Neural crest cell (in vitro differentiated cells): ENCODE data around the gene SMNDC1. TPM values are rescaled to one million over a fixed set of nuclear protein-coding genes. Genes with fewer than 3 reads are reported as not detected.

ENCODE experiments used
- DNase-seq: peaks from one replicate; pipeline ENCODE4 v3.0.0; 2021; ENCODE audit warnings: low read depth, mixed read lengths, low spot score
- H3K27ac Mint-ChIP-seq: one replicate; pipeline ENCODE4 v1.8.0; 2021; ENCODE audit warnings: mild to moderate bottlenecking, mixed read lengths; ENCODE audit not compliant: unreplicated experiment
- H3K27me3 Mint-ChIP-seq: 2 replicates; pipeline ENCODE4 v1.8.0; 2021; ENCODE audit warnings: low read depth, mild to moderate bottlenecking, mixed read lengths
- H3K36me3 Mint-ChIP-seq: 2 replicates; pipeline ENCODE4 v1.8.0; 2021; ENCODE audit warnings: low read depth, mild to moderate bottlenecking, mixed read lengths
- H3K4me1 Mint-ChIP-seq: 2 replicates; pipeline ENCODE4 v1.8.0; 2021; ENCODE audit warnings: mixed read lengths
- H3K4me3 Mint-ChIP-seq: one replicate; pipeline ENCODE4 v1.8.0; 2021; ENCODE audit warnings: mild to moderate bottlenecking, mixed read lengths
- H3K9me3 Mint-ChIP-seq: 2 replicates; pipeline ENCODE4 v1.8.0; 2021; ENCODE audit warnings: mixed read lengths
- total RNA-seq: library from RNA; stranded (reverse); gene quantifications from 2 replicates; pipeline ENCODE4 v1.2.1, GENCODE V29; 2021
- TF ChIP-seq, protein P1 (sequence below): fragments of 200-600 bp; sonication (generic); conservative IDR thresholded peaks from 2 replicates; pipeline ENCODE4 v1.5.0; 2021; ENCODE audit warnings: antibody characterized with exemption, mild to moderate bottlenecking

SMNDC1 gene
- total RNA-seq, 1 donor from 2014 or later, result 48.1 TPM

DNA sequence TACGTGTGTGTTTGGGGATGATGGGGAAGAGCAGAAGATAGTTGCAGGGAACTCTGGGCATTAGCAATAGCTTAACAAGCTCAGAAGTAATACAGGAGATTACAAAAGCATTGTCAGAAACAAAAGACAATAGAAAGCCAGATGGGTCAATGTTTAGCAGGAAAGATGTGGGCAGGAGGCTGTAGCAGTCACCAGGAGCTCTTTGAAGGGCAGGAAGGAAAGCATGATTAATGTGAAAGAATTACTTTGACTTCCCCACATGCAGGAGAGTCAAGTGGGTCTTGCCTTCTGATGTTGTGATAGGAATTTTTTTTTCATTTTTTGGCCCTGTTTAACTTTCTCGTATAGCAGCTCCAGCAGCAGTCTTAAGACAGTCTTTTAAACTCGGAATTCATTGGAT, 6.0 kb upstream of the SMNDC1 start:
- Mint-ChIP-seq H3K9me3 (no peaks in the 10 kb centered on the region), H3K27ac (no peak overlapping the region), H3K36me3 (no peaks in the 10 kb centered on the region), H3K4me1 (peaks cover 13% of the 10 kb centered on the region), H3K27me3 (peaks cover 18% of the 10 kb centered on the region), H3K4me3 (no peak overlapping the region)
- no peak for DNase-seq
- TF ChIP-seq, protein P1, sequence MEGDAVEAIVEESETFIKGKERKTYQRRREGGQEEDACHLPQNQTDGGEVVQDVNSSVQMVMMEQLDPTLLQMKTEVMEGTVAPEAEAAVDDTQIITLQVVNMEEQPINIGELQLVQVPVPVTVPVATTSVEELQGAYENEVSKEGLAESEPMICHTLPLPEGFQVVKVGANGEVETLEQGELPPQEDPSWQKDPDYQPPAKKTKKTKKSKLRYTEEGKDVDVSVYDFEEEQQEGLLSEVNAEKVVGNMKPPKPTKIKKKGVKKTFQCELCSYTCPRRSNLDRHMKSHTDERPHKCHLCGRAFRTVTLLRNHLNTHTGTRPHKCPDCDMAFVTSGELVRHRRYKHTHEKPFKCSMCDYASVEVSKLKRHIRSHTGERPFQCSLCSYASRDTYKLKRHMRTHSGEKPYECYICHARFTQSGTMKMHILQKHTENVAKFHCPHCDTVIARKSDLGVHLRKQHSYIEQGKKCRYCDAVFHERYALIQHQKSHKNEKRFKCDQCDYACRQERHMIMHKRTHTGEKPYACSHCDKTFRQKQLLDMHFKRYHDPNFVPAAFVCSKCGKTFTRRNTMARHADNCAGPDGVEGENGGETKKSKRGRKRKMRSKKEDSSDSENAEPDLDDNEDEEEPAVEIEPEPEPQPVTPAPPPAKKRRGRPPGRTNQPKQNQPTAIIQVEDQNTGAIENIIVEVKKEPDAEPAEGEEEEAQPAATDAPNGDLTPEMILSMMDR, result no peak

DNA sequence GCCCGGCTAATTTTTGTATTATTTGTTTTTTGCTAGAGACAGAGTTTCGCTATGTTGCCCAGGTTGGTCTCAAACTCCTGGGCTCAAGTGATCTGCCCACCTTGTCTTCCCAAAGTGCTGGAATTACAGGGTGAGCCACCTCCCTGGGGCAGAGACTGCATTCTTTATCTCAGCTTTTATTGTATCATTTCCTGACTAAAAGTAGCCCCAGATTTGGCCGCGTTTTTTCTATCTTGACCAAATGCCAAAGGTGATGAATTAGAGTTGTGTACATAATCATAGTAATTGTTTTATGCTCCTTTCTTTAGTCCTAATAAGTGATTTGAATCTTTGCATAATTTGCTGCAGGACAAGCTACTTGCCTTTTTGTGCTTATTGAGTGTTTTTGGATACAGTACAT, 3.1 kb upstream of the SMNDC1 start:
- DNase-seq, result no peak
- peaks cover 36% of the 10 kb centered on the region for H3K4me1 Mint-ChIP-seq
- TF ChIP-seq, protein P1, result no peak
- H3K9me3 Mint-ChIP-seq, result no peaks in the 10 kb centered on the region
- no peak overlapping the region for H3K27ac Mint-ChIP-seq
- peaks cover 9% of the 10 kb centered on the region for H3K27me3 Mint-ChIP-seq
- H3K36me3 Mint-ChIP-seq, result no peaks in the 10 kb centered on the region
- H3K4me3 Mint-ChIP-seq, result no peak overlapping the region

DNA sequence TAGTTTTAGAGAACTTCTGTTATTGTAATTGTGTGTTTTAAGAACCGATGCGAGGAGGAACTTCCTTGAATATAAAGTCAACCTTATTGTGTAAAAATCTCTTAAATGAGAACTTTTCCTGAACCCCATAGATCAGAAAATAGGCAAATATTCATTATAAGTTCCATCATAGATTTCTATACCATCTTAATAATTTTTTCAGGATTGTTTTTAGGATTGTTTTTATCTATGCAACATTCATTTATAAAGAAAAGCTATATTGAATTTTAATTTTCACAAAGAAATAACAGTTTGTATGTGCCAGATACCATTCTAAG, 1.7 kb upstream of the SMNDC1 start:
- TF ChIP-seq, protein P1, result no peak
- no peaks in the 10 kb centered on the region for H3K9me3 Mint-ChIP-seq
- peaks cover 42% of the 10 kb centered on the region for H3K4me1 Mint-ChIP-seq
- no peaks in the 10 kb centered on the region for H3K36me3 Mint-ChIP-seq
- peaks cover 9% of the 10 kb centered on the region for H3K27me3 Mint-ChIP-seq
- H3K4me3 Mint-ChIP-seq, result peak overlapping the region; percentile 54
- H3K27ac Mint-ChIP-seq, result no peak overlapping the region
- no peak for DNase-seq

DNA sequence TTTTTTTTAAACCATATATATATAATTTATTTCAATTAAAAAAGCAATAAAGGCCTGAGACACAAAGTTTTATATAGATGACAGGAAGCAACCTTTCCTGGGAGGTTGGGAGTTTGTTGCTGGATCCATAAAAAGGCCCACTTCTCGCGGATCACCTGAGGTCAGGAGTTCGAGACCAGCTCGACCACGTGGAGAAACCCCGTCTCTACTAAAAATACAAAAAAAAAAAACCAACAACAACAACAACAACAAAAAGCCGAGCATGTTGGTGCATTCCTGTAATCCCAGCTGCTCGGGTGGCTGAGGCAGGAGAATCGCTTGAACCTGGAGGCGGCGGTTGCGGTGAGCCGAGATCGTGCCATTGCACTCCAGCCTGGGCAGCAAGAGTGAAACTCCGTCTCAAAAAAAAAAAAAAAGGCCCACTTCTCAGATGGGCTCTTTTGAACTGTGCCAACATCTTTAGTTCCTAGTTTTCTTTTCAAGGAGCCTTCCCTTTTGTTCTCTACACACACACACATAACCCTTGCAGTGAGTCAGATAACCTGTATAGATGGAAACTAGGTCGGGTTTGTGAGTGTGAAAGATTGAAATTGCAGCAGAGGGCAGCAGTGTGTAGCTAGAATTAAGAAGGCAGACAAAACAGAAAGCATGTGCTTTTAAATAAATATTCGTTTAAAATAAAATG, 1.2 kb upstream of the SMNDC1 start:
- peaks cover 2% of the 10 kb centered on the region for H3K36me3 Mint-ChIP-seq
- H3K4me1 Mint-ChIP-seq, result peaks cover 41% of the 10 kb centered on the region
- TF ChIP-seq, protein P1, result peak; percentile 75
- no peak overlapping the region for H3K27ac Mint-ChIP-seq
- H3K9me3 Mint-ChIP-seq, result no peaks in the 10 kb centered on the region
- peaks cover 8% of the 10 kb centered on the region for H3K27me3 Mint-ChIP-seq
- peak; percentile 11 for DNase-seq
- H3K4me3 Mint-ChIP-seq, result peak overlapping the region; percentile 100

DNA sequence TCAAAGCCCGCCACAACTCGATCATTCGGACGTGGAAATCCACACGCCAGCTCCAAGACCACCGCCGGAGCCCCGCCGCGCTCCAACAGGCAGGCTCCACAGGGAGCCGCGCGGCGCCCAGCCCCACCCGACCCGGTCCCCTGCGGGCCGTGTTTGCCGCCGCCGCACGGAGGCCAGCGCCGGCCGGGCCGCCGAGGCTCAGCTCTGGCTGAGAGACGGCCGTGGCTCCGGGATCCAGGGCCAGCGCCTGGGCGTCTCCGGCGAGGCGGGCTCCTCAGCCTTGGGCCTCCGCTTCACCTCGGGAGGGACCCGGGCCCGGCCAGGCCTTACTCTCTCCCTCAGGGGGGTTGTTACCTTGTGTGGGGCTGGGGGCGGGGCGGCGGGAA, 333 bp downstream of the SMNDC1 start:
- peak overlapping the region; percentile 100 for H3K4me3 Mint-ChIP-seq
- no peaks in the 10 kb centered on the region for H3K27me3 Mint-ChIP-seq
- DNase-seq, result no peak
- peaks cover 43% of the 10 kb centered on the region for H3K4me1 Mint-ChIP-seq
- H3K9me3 Mint-ChIP-seq, result no peaks in the 10 kb centered on the region
- H3K27ac Mint-ChIP-seq, result peak overlapping the region; percentile 99
- TF ChIP-seq, protein P1, result no peak
- H3K36me3 Mint-ChIP-seq, result peaks cover 4% of the 10 kb centered on the region

DNA sequence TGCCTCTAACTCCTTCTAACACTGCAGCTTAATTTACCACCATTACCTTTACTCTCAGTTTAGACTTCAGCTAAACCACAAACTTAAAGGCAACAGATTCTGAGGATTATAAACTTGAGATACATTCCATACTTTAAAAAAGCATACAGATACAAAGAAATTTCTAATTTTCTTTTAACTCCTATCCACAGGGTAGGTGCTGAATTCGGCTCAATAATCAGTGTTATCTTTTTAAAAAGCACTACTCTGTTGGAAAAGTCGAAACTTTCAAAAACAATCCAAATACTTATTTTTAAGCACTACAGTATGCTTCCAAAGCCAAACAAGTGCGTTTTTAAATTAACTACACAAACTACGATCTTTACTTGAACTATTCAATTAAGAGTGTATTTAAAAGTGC, 1.0 kb downstream of the SMNDC1 start:
- H3K4me1 Mint-ChIP-seq, result peaks cover 43% of the 10 kb centered on the region
- H3K27me3 Mint-ChIP-seq, result no peaks in the 10 kb centered on the region
- TF ChIP-seq, protein P1, result no peak
- H3K4me3 Mint-ChIP-seq, result peak overlapping the region; percentile 93
- peaks cover 4% of the 10 kb centered on the region for H3K36me3 Mint-ChIP-seq
- no peak for DNase-seq
- peak overlapping the region; percentile 99 for H3K27ac Mint-ChIP-seq
- H3K9me3 Mint-ChIP-seq, result no peaks in the 10 kb centered on the region
